Panc1 (cell line): Measurements from ENCODE around the gene RBP4. TPM values are rescaled to one million over a fixed set of nuclear protein-coding genes. Genes with fewer than 3 reads are reported as not detected.

Source experiments
- ATAC-seq: fragments of 200-7000 bp; cut with Tn5 transposase; 2 replicates; pipeline ENCODE4 v1.9.1; 2020; ENCODE audit warnings: mild to moderate bottlenecking, moderate library complexity
- BruUV-seq: library from RNA; stranded (reverse); fragments of 400-500 nt; replicated peaks from 2 replicates; lab custom pipeline; 2021; lab: Mats Ljungman, UMichigan
- CTCF ChIA-PET: fragments of 300-600 bp; sonication (Branson Sonifier 250); formaldehyde crosslinking; loops from one replicate; lab custom pipeline; 2022; ENCODE audit warnings: antibody characterized with exemption; lab: Charles Lee
- POLR2A ChIA-PET: fragments of 300-600 bp; sonication (Branson Sonifier 250); formaldehyde crosslinking; loops from one replicate; lab custom pipeline; 2022; ENCODE audit warnings: antibody characterized with exemption; lab: Charles Lee
- DNase-seq: peaks from one replicate; pipeline ENCODE4 v3.0.0-alpha.2; 2010; ENCODE audit warnings: low read depth, low spot score
- H3K27ac ChIP-seq: 2 replicates; pipeline ENCODE4 v1.5.1; 2011; ENCODE audit warnings: mild to moderate bottlenecking, low read length, inconsistent platforms
- H3K27me3 ChIP-seq: fragments of 200-500 bp; sonication (Bioruptor generic); 2 replicates; pipeline ENCODE4 v1.6.0; 2014; ENCODE audit warnings: low read length, inconsistent platforms; ENCODE audit not compliant: control insufficient read depth, insufficient read depth
- H3K36me3 ChIP-seq: fragments of 200-500 bp; sonication (Bioruptor generic); 2 replicates; pipeline ENCODE4 v1.5.1; 2014; ENCODE audit warnings: inconsistent platforms, mild to moderate bottlenecking, low read length, moderate library complexity; ENCODE audit not compliant: control insufficient read depth, insufficient read depth
- H3K4me1 ChIP-seq: 2 replicates; pipeline ENCODE4 v1.5.1; 2011; ENCODE audit warnings: inconsistent platforms, mild to moderate bottlenecking, low read length, moderate library complexity; ENCODE audit not compliant: control insufficient read depth, insufficient read depth
- H3K4me3 ChIP-seq, 2 experiments: 2 replicates each; pipeline ENCODE4 v1.5.1; 2011 to 2012; ENCODE audit warnings: low read depth in 2 of 2, low read length in 2 of 2, mild to moderate bottlenecking in 2 of 2, inconsistent platforms in 1 of 2, moderate library complexity in 1 of 2
- H3K9me3 ChIP-seq: fragments of 200-500 bp; sonication (Bioruptor generic); 2 replicates; pipeline ENCODE4 v1.5.1; 2014; ENCODE audit warnings: low read depth, mild to moderate bottlenecking, inconsistent platforms, low read length, moderate library complexity; ENCODE audit not compliant: control insufficient read depth, insufficient read depth
- CTCF ChIP-seq: fragments of 450-650 bp; IDR thresholded peaks from 2 replicates; pipeline ENCODE4 v1.5.1; 2017; ENCODE audit warnings: mild to moderate bottlenecking
- POLR2AphosphoS5 ChIP-seq: IDR thresholded peaks from 2 replicates; pipeline ENCODE4 v1.6.1; 2012; ENCODE audit warnings: mild to moderate bottlenecking, low read depth, low read length, moderate library complexity
- REST ChIP-seq, 2 experiments: IDR thresholded peaks; 2 replicates each; pipeline ENCODE4 v1.6.1; 2011 to 2012; ENCODE audit warnings: low read depth in 2 of 2, control low read depth in 1 of 2, low read length in 1 of 2, mild to moderate bottlenecking in 1 of 2, moderate library complexity in 1 of 2; ENCODE audit not compliant: insufficient read depth in 1 of 2
- SIN3A ChIP-seq: IDR thresholded peaks from 2 replicates; pipeline ENCODE4 v1.6.1; 2012; ENCODE audit warnings: low read depth, mild to moderate bottlenecking, low read length, moderate library complexity, borderline replicate concordance; ENCODE audit not compliant: insufficient read depth
- TCF7L2 ChIP-seq: IDR thresholded peaks from 2 replicates; pipeline ENCODE4 v1.6.1; 2011; ENCODE audit warnings: mild to moderate bottlenecking, low read depth, low read length, inconsistent platforms
- in situ Hi-C: cut with HindIII; loops from 2 replicates; pipeline ENCODE4 v1.10.0; 2016; ENCODE audit warnings: low sequenced_read_pairs, low pct_unique_long_range_greater_than_20kb
- intact Hi-C: fragments of 100-400 bp; cut with micrococcal nuclease; formaldehyde crosslinking; loops from one replicate; pipeline ENCODE4 v1.10.0; 2022; ENCODE audit not compliant: unreplicated experiment
- total RNA-seq: library from RNA; stranded (reverse); gene quantifications from one replicate; pipeline ENCODE4 v1.2.1, GENCODE V29; 2021; ENCODE audit not compliant: unreplicated experiment

The RBP4 gene
- total RNA-seq, 1 experiment from 2014 or later, result 6.9 TPM

- no TSS peak for BruUV-seq
- in situ Hi-C loops, result no loop called here
- ChIA-PET POLR2A (no interaction called here), CTCF (no interaction called here)
- Histone ChIP-seq H3K9me3 (no peaks in the 10 kb centered on the region), H3K27ac (no peak overlapping the region), H3K36me3 (no peaks in the 10 kb centered on the region), H3K4me1 (no peaks in the 10 kb centered on the region), H3K27me3 (no peaks in the 10 kb centered on the region), H3K4me3 (no peak overlapping the region)
- ATAC-seq (no peak), DNase-seq (no peak)
- intact Hi-C loops, result loop anchor here (10.0 kb wide), 1 partner anchor 255 kb away; no protein-coding TSS in a partner anchor
- no peak for TF ChIP-seq SIN3A
- TF ChIP-seq TCF7L2, result no peak
- TF ChIP-seq POLR2AphosphoS5, result no peak
- TF ChIP-seq REST (IDR thresholded peaks at IDR 0.05; ENCODE audit: insufficient read depth in 1 of 2, low read depth in 2 of 2, low read length in 1 of 2), result no peak
- TF ChIP-seq CTCF, result no peak
Measured at GRCh38 chr10:93559490-93559889, 41.5 kb downstream of the RBP4 start.

GRCh38 chr10:93554760-93555432 is 46.1 kb downstream of the RBP4 start:
- intact Hi-C loops (loop anchor here (1.0 to 10.0 kb wide), 2 partner anchors 125 to 260 kb away; no protein-coding TSS in a partner anchor), in situ Hi-C loops (no loop called here)
- no TSS peak for BruUV-seq
- TF ChIP-seq REST (IDR thresholded peaks at IDR 0.05; ENCODE audit: insufficient read depth in 1 of 2, low read depth in 2 of 2, low read length in 1 of 2) (no peak), CTCF (peak; percentile 91)
- Histone ChIP-seq H3K36me3 (no peaks in the 10 kb centered on the region), H3K27ac (no peak overlapping the region), H3K9me3 (no peaks in the 10 kb centered on the region), H3K4me1 (no peaks in the 10 kb centered on the region), H3K27me3 (no peaks in the 10 kb centered on the region), H3K4me3 (no peak overlapping the region)
- DNase-seq (peak; percentile 53), ATAC-seq (peak; percentile 96)
- ChIA-PET POLR2A (interaction anchor here (0.5 to 0.6 kb wide), 2 partner anchors 116 to 253 kb away, joined by 3 read pairs; no protein-coding TSS in a partner anchor), CTCF (interaction anchor here (0.6 to 1.9 kb wide), 14 partner anchors 9 to 263 kb away, joined by 3 to 24 read pairs (median 4); partner anchors contain the start of gene FRA10AC1)
